AG04450 (cell line): ENCODE measurements around the gene FAM149A. TPM values are rescaled to one million over a fixed set of nuclear protein-coding genes. Genes with fewer than 3 reads are reported as not detected.
A peak's percentile ranks its signal among the peaks of the same experiment; 100 is the strongest.

Experiments used
- CTCF ChIA-PET: fragments of 300-600, 350-600 bp; formaldehyde crosslinking; extraction: SDS; loops from one replicate; lab custom pipeline; 2022; ENCODE audit warnings: antibody characterized with exemption, inconsistent platforms; lab: Charles Lee
- POLR2A ChIA-PET: fragments of 350-600 bp; formaldehyde crosslinking; extraction: SDS; loops from one replicate; lab custom pipeline; 2021; ENCODE audit warnings: antibody characterized with exemption, inconsistent platforms; lab: Yijun Ruan, JAX
- DNase-seq: peaks from one replicate; pipeline ENCODE4 v3.0.0-alpha.2; 2011; ENCODE audit warnings: low read depth, low spot score
- H3K27ac ChIP-seq: one replicate; pipeline ENCODE4 v1.5.1; 2012; ENCODE audit warnings: low read depth, low read length, control low read depth
- H3K27me3 ChIP-seq: one replicate; pipeline ENCODE4 v1.6.0; 2012; ENCODE audit warnings: low read length; ENCODE audit not compliant: control insufficient read depth, insufficient read depth
- H3K4me3 ChIP-seq: 2 replicates; pipeline ENCODE4 v1.5.1; 2011; ENCODE audit warnings: mild to moderate bottlenecking, low read depth, low read length, control low read depth
- H3K9me3 ChIP-seq: 2 replicates; pipeline ENCODE4 v1.5.1; 2012; ENCODE audit warnings: low read length; ENCODE audit not compliant: control insufficient read depth, insufficient read depth
- polyA plus RNA-seq: library from polyadenylated mRNA; depleted of rRNA; stranded (reverse); fragments of >200 nt; gene quantifications from 2 replicates; pipeline ENCODE4 v1.2.3, GENCODE V29; 2011
- TF ChIP-seq, protein P1 (sequence below): IDR thresholded peaks from 2 replicates; pipeline ENCODE4 v1.5.1; 2011; ENCODE audit warnings: low read depth, low read length, control low read depth, inconsistent platforms

FAM149A gene
- polyA plus RNA-seq, 1 experiment = 0.07 TPM

GRCh38 chr4:186193851-186194250 lies 89.3 kb downstream of the FAM149A start:
- ChIA-PET CTCF (interaction anchor here (0.8 kb wide), 1 partner anchor 156 kb away, joined by 3 read pairs; no protein-coding TSS in a partner anchor), POLR2A (no interaction called here)
- no peak for DNase-seq
- TF ChIP-seq, protein P1, sequence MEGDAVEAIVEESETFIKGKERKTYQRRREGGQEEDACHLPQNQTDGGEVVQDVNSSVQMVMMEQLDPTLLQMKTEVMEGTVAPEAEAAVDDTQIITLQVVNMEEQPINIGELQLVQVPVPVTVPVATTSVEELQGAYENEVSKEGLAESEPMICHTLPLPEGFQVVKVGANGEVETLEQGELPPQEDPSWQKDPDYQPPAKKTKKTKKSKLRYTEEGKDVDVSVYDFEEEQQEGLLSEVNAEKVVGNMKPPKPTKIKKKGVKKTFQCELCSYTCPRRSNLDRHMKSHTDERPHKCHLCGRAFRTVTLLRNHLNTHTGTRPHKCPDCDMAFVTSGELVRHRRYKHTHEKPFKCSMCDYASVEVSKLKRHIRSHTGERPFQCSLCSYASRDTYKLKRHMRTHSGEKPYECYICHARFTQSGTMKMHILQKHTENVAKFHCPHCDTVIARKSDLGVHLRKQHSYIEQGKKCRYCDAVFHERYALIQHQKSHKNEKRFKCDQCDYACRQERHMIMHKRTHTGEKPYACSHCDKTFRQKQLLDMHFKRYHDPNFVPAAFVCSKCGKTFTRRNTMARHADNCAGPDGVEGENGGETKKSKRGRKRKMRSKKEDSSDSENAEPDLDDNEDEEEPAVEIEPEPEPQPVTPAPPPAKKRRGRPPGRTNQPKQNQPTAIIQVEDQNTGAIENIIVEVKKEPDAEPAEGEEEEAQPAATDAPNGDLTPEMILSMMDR = no peak
- H3K27ac ChIP-seq = no peak overlapping the region
- H3K27me3 ChIP-seq = no peaks in the 10 kb centered on the region
- H3K4me3 ChIP-seq = no peak overlapping the region
- no peaks in the 10 kb centered on the region for H3K9me3 ChIP-seq

DNA sequence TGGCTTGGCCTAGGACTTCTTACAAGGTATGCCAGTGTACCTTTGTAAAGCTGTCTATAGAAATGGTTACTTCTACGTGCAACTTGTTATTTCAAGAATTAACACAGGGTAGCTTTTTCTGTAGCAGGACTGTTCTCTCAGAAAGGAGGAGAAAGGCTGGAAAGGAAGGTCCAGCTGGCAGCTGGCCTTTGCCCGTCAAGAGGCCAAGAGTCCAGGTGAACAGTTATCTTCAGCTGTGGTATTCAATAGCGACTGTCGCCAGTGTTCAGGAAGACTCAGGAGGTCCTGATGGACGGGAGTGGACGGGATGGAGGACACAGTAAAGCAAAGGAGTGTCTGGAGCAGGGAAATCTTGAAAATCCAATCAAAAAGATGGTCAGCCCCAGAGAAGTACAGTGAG lies 91.6 kb downstream of the FAM149A start:
- Histone ChIP-seq H3K27ac (no peak overlapping the region), H3K9me3 (no peaks in the 10 kb centered on the region), H3K4me3 (no peak overlapping the region), H3K27me3 (no peaks in the 10 kb centered on the region)
- DNase-seq = no peak
- CTCF ChIA-PET = no interaction called here
- TF ChIP-seq, protein P1 = no peak
- POLR2A ChIA-PET = no interaction called here

DNA sequence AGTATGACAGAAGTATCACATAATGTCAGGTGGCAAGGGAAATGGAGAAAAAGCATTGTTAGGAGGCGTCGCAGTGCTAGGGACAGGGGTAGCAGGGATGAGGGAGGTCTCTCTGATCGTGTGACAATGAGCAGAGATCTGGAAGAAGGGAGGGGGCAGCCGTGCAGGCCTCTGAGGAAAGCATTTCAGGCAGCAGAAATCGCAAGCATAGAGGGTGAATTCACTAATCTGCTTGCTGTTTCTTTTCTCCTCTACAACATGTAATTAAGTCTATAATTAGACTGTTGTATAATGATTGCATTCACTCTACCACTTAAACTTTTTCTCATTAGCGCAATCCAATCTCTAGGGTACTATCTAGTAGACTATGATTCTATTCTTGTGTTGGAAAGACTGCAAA lies 96.0 kb downstream of the FAM149A start:
- DNase-seq = no peak
- H3K4me3 ChIP-seq = no peak overlapping the region
- H3K9me3 ChIP-seq = no peaks in the 10 kb centered on the region; the same call in 1 of the 2 replicates
- H3K27ac ChIP-seq = no peak overlapping the region
- TF ChIP-seq, protein P1 = no peak
- no peaks in the 10 kb centered on the region for H3K27me3 ChIP-seq
- ChIA-PET CTCF (no interaction called here), POLR2A (no interaction called here)

- TF ChIP-seq, protein P1 = no peak
- Histone ChIP-seq H3K9me3 (no peaks in the 10 kb centered on the region; the same call in 1 of the 2 replicates), H3K27me3 (no peaks in the 10 kb centered on the region), H3K27ac (no peak overlapping the region), H3K4me3 (no peak overlapping the region)
- POLR2A ChIA-PET = no interaction called here
- CTCF ChIA-PET = no interaction called here
- DNase-seq = no peak
Measured at GRCh38 chr4:186201010-186201409, 96.5 kb downstream of the FAM149A start.

- Histone ChIP-seq H3K27ac (no peak overlapping the region), H3K27me3 (no peaks in the 10 kb centered on the region), H3K4me3 (no peak overlapping the region), H3K9me3 (no peaks in the 10 kb centered on the region; the same call in 1 of the 2 replicates)
- CTCF ChIA-PET = no interaction called here
- POLR2A ChIA-PET = no interaction called here
- no peak for DNase-seq
- TF ChIP-seq, protein P1 = peak; percentile 47
Measured at GRCh38 chr4:186201535-186202230, 97.2 kb downstream of the FAM149A start.
